Measurements from ENCODE around the gene HIP1. TPM values are rescaled to one million over a fixed set of nuclear protein-coding genes. Genes with fewer than 3 reads are reported as not detected.
"Not testable (repeated sequence)": the region's sequence is repeated elsewhere in the genome, so short reads cannot be mapped to it uniquely, and the experiment has no call there.

Gene HIP1
- total RNA-seq, 1 experiment from 2014 or later = 34.6 TPM

DNA sequence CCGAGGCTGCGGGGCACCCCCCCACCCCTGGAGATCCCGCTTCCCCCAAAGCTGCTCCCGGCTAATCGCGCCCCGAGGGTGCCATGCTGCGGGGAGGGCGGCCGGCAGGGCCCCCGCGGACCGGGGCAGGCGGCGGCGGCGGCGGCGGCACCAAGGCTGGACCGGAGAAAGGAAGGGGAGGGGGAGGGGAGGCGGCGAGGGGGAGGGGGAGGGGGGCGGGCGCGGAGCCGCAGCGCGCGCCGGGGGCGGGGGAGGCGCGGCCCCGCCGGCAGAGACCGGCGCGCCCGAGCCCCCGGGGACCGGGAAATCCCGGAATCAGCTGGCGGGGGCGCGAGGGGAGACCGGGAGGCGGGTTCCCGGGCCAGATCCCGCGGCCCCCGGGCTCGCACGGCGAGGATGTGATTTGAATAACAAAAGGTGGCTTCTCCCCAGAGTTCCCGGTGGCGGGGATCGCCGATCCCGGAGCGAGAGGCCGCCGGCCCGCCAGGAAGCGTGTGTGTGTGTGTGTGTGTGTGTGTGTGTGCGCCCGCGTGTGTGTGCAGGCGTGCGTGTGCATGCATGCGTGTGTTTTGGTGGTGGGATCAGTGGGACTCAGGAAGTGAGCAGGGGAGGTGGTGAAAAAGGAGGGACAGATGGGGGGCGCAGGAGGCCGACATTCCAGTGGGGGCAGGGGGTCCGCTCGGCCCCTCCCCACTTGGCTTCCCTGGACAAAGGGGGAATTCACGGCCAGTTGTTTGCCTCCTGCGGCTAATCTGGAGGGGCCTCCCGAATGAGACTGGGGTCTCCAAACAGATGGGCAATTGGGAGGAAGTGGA lies 99.5 kb downstream of the HIP1 start:
- Histone ChIP-seq H3K4me3 (ENCODE audit: insufficient read depth, low read depth, low read length) (peak overlapping the region; percentile 83), H3K27me3 (ENCODE audit: control insufficient read depth, insufficient read depth, low read length) (no peaks in the 10 kb centered on the region), H3K36me3 (replicated peaks; ENCODE audit: control insufficient read depth, insufficient read depth, low read length) (peaks cover 2% of the 10 kb centered on the region)
- DNase-seq = peak; percentile 95

- Histone ChIP-seq H3K36me3 (replicated peaks; ENCODE audit: control insufficient read depth, insufficient read depth, low read length) (peaks cover 2% of the 10 kb centered on the region), H3K27me3 (ENCODE audit: control insufficient read depth, insufficient read depth, low read length) (no peaks in the 10 kb centered on the region), H3K4me3 (ENCODE audit: insufficient read depth, low read depth, low read length) (peak overlapping the region; percentile 83)
- peak; percentile 89 for DNase-seq
Measured at GRCh38 chr7:75638594-75639070, 100.1 kb downstream of the HIP1 start.

DNA sequence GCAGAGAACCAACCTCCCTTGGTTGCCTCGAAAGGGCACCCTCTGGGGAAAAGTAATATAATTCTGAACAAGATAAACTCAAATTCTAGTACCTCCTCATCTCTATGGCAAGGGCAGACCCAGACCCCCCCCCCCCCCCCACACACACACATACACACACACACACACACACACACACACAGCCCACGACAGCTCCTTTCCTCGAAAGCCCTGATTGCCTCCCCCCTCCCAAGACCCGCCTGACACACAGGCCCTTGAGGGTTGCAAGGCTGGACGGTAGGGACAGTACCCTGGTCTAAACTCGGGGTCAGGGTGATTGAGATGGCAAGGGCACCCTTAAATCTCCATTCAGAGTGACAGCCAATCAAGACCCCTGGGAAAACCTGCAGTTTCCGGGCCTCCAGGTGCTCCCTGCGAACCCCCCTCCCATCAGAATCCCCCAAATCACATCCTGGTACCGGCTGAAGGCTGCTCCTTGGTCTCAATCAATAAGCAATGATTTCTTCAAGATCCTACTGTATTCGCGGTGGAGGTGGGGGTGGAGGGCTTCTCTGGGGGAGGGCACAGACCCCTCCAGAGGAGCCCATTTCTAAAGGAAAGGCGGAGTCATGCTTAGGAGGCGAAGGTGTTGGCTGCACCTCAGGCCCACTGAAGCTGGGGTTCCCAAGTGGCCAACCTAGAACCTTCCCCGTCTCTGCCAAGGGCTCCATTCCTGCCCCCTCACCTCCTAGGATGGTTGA lies 100.7 kb downstream of the HIP1 start:
- DNase-seq = peak; percentile 53

DNA sequence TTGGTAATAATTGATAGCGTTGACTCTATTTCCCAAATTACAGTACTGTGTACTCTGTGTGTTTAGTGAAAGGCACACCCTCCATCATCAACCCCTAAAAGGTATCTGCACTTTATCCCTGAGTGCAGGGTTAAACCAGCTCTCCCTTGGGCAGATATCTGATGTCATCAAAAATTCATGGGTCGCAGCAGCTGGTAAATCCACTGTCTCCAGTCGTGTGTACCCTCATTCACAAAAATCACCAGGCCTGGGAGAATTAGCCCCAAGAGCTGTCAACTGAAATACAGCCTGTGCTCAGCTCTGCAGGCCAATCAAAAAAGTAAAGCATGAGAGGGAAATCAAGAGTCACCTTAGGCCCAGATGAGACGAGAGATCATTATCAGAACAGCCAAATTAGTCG lies 103.7 kb downstream of the HIP1 start:
- no peak for DNase-seq
- Histone ChIP-seq H3K27me3 (ENCODE audit: control insufficient read depth, insufficient read depth, low read length) (no peaks in the 10 kb centered on the region), H3K4me3 (ENCODE audit: insufficient read depth, low read depth, low read length) (no peak overlapping the region), H3K36me3 (replicated peaks; ENCODE audit: control insufficient read depth, insufficient read depth, low read length) (peaks cover 2% of the 10 kb centered on the region)

More for the DNA sequence above, 100.7 kb downstream of the HIP1 start:
- H3K36me3 ChIP-seq (replicated peaks; ENCODE audit: control insufficient read depth, insufficient read depth, low read length) = peaks cover 2% of the 10 kb centered on the region
- H3K27me3 ChIP-seq (ENCODE audit: control insufficient read depth, insufficient read depth, low read length) = no peaks in the 10 kb centered on the region
- peak overlapping the region; percentile 83 for H3K4me3 ChIP-seq (ENCODE audit: insufficient read depth, low read depth, low read length)

DNA sequence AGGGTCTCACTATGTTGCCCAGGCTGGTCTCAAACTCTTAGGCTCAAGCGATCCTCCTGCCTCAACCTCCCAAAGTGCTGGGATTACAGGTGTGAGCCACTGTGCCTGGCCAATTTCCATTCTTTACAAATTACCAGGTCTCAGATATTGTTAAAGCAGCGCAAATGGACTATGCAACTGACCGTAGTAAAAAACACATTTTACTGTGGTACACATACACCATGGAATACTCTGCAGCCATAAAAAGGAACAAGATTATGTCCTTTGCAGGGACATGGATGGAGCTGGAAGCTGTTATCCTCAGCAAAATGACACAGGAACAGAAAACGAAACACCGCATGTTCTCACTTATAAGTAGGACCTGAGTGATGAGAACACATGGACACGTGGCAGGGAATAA lies 106.2 kb downstream of the HIP1 start:
- H3K36me3 ChIP-seq (replicated peaks; ENCODE audit: control insufficient read depth, insufficient read depth, low read length); DNase-seq; H3K27me3 ChIP-seq (ENCODE audit: control insufficient read depth, insufficient read depth, low read length); H3K4me3 ChIP-seq (ENCODE audit: insufficient read depth, low read depth, low read length): not testable (repeated sequence)

GRCh38 chr7:75631711-75632110 lies 107.0 kb downstream of the HIP1 start:
- Histone ChIP-seq H3K27me3 (ENCODE audit: control insufficient read depth, insufficient read depth, low read length) (no peaks in the 10 kb centered on the region), H3K4me3 (ENCODE audit: insufficient read depth, low read depth, low read length) (no peak overlapping the region), H3K36me3 (replicated peaks; ENCODE audit: control insufficient read depth, insufficient read depth, low read length) (peaks cover 7% of the 10 kb centered on the region)
- DNase-seq = no peak

- no peak overlapping the region for H3K4me3 ChIP-seq (ENCODE audit: insufficient read depth, low read depth, low read length)
- no peak for DNase-seq
- H3K27me3 ChIP-seq (ENCODE audit: control insufficient read depth, insufficient read depth, low read length) = no peaks in the 10 kb centered on the region
- H3K36me3 ChIP-seq (replicated peaks; ENCODE audit: control insufficient read depth, insufficient read depth, low read length) = peaks cover 5% of the 10 kb centered on the region
Measured at GRCh38 chr7:75630549-75630948, 108.2 kb downstream of the HIP1 start.

GRCh38 chr7:75629044-75629443 lies 109.7 kb downstream of the HIP1 start:
- Histone ChIP-seq H3K36me3 (replicated peaks; ENCODE audit: control insufficient read depth, insufficient read depth, low read length) (peaks cover 4% of the 10 kb centered on the region), H3K27me3 (ENCODE audit: control insufficient read depth, insufficient read depth, low read length) (no peaks in the 10 kb centered on the region), H3K4me3 (ENCODE audit: insufficient read depth, low read depth, low read length) (no peak overlapping the region)
- no peak for DNase-seq

GRCh38 chr7:75628055-75628454 lies 110.7 kb downstream of the HIP1 start:
- Histone ChIP-seq H3K36me3 (replicated peaks; ENCODE audit: control insufficient read depth, insufficient read depth, low read length) (peaks cover 4% of the 10 kb centered on the region), H3K4me3 (ENCODE audit: insufficient read depth, low read depth, low read length) (no peak overlapping the region), H3K27me3 (ENCODE audit: control insufficient read depth, insufficient read depth, low read length) (no peaks in the 10 kb centered on the region)
- no peak for DNase-seq

DNA sequence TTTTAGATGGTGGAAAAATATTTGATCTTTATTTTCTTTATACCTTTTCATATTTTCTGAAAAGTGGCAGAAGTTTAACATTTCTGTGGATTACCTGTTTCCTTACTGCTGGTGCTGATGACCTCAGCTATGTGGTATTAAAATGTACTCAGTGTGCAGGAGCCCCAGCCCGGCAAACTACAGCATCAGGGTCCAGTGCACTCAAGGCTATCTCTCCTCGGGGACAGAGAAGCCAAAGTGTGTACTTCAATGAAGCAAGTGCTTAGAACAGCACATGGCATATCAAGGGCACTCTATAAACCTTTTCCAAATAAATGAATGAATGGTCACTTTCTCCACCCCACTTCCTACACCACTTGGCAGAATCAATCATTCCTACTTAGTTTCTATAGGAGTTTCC lies 111.8 kb downstream of the HIP1 start:
- Histone ChIP-seq H3K36me3 (replicated peaks; ENCODE audit: control insufficient read depth, insufficient read depth, low read length) (peaks cover 4% of the 10 kb centered on the region), H3K27me3 (ENCODE audit: control insufficient read depth, insufficient read depth, low read length) (no peaks in the 10 kb centered on the region), H3K4me3 (ENCODE audit: insufficient read depth, low read depth, low read length) (no peak overlapping the region)
- no peak for DNase-seq

GRCh38 chr7:75625868-75626267 lies 112.9 kb downstream of the HIP1 start:
- Histone ChIP-seq H3K27me3 (ENCODE audit: control insufficient read depth, insufficient read depth, low read length) (no peaks in the 10 kb centered on the region), H3K4me3 (ENCODE audit: insufficient read depth, low read depth, low read length) (no peak overlapping the region), H3K36me3 (replicated peaks; ENCODE audit: control insufficient read depth, insufficient read depth, low read length) (peaks cover 6% of the 10 kb centered on the region)
- no peak for DNase-seq

GRCh38 chr7:75624134-75624832 lies 114.5 kb downstream of the HIP1 start:
- H3K36me3 ChIP-seq (replicated peaks; ENCODE audit: control insufficient read depth, insufficient read depth, low read length) = peaks cover 7% of the 10 kb centered on the region
- no peak for DNase-seq
- no peak overlapping the region for H3K4me3 ChIP-seq (ENCODE audit: insufficient read depth, low read depth, low read length)
- H3K27me3 ChIP-seq (ENCODE audit: control insufficient read depth, insufficient read depth, low read length) = no peaks in the 10 kb centered on the region

GRCh38 chr7:75623390-75624133 lies 115.2 kb downstream of the HIP1 start:
- Histone ChIP-seq H3K36me3 (replicated peaks; ENCODE audit: control insufficient read depth, insufficient read depth, low read length) (peaks cover 6% of the 10 kb centered on the region), H3K27me3 (ENCODE audit: control insufficient read depth, insufficient read depth, low read length) (no peaks in the 10 kb centered on the region), H3K4me3 (ENCODE audit: insufficient read depth, low read depth, low read length) (no peak overlapping the region)
- DNase-seq = peak; percentile 52

DNA sequence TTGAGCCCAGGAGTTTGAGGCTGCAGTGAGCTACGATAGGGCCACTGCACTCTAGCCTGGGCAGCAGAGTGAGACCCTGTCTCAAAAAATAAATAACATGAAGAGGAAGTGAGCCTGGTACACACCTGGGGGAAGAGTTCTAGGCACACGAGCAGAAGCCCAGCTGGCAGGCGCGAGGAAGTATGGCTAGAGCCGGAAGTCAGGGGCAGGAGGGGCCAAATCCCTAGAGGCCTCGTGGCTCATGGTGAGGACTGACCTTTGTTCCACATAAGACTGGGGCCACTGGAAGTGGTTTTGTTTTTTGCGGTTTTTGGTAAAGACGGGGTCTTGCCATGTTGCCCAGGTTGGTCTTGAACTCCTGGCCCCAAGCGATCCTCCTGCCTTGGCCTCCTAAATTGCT lies 117.6 kb downstream of the HIP1 start:
- Histone ChIP-seq H3K36me3 (replicated peaks; ENCODE audit: control insufficient read depth, insufficient read depth, low read length) (peaks cover 3% of the 10 kb centered on the region), H3K4me3 (ENCODE audit: insufficient read depth, low read depth, low read length) (no peak overlapping the region), H3K27me3 (ENCODE audit: control insufficient read depth, insufficient read depth, low read length) (no peaks in the 10 kb centered on the region)
- DNase-seq = no peak

Measured in H7 (cell line).